ENCODE measurements around the gene SLC10A1. TPM values are rescaled to one million over a fixed set of nuclear protein-coding genes. Genes with fewer than 3 reads are reported as not detected.

Gene SLC10A1
- total RNA-seq, 1 experiment from 2014 or later: not detected

DNA sequence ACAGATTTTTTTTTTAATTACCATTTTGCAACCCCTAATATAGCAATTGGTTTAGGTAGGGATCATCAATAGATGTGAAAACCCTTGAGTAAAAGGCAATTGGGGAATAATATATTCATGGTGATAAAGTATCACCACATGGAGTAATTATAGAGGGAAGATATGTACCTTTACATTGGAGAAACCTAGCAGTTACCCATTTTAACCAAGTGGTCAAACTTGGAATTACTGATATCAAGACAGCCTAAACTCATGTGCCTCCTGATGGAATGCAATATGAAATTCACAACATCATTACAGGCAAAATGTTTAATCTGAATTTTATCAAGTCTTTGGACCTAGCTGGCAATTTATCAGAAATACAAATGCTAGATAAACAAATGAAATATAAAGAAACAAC, 6.7 kb upstream of the SLC10A1 start:
- no peaks in the 10 kb centered on the region for H3K4me1 ChIP-seq (ENCODE audit: low read length)
- no peaks in the 10 kb centered on the region for H3K9me2 ChIP-seq (replicated peaks; ENCODE audit: insufficient read depth, low read length)
- no peaks in the 10 kb centered on the region for H4K20me1 ChIP-seq (ENCODE audit: insufficient read depth, low read depth, low read length)
- DNase-seq: no peak
- no peaks in the 10 kb centered on the region for H3K79me2 ChIP-seq (ENCODE audit: low read length)
- H3K4me3 ChIP-seq (ENCODE audit: low read length): no peak overlapping the region
- no peak overlapping the region for H3K4me2 ChIP-seq (ENCODE audit: low read depth, low read length, poor library complexity, severe bottlenecking)
- H3K27me3 ChIP-seq (ENCODE audit: low read length): no peaks in the 10 kb centered on the region
- no peaks in the 10 kb centered on the region for H3K36me3 ChIP-seq (ENCODE audit: insufficient read depth, low read length)
- no peaks in the 10 kb centered on the region for H3K9me3 ChIP-seq (ENCODE audit: low read length)
- H3K9ac ChIP-seq (ENCODE audit: low read length): no peak overlapping the region
- no peak overlapping the region for H2AFZ ChIP-seq (ENCODE audit: low read length)
- H3K27ac ChIP-seq (ENCODE audit: low read length): no peak overlapping the region

DNA sequence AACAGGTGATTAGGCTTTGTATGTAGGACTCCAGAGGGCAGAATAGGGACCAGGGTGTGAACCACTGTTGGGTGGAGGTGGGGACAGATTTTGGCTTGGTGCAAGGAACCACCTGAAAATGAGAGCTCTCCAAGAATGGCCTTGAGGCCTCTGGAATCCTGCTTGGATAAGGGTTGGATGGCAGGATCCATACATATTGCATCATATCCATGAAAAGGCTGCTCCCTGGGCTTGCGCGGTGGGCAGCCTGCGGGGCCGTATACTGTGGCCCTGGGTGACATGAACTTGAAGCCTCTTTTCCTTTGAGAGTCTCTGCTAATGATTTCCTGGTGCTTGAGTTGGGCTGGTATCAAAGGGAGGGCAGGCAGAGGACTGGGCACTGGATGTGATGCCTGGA, 1.3 kb upstream of the SLC10A1 start:
- Histone ChIP-seq H3K4me1 (ENCODE audit: low read length) (no peaks in the 10 kb centered on the region), H3K4me2 (ENCODE audit: low read depth, low read length, poor library complexity, severe bottlenecking) (no peak overlapping the region), H3K36me3 (ENCODE audit: insufficient read depth, low read length) (no peaks in the 10 kb centered on the region), H3K9me2 (replicated peaks; ENCODE audit: insufficient read depth, low read length) (no peaks in the 10 kb centered on the region), H2AFZ (ENCODE audit: low read length) (no peak overlapping the region), H3K4me3 (ENCODE audit: low read length) (no peak overlapping the region), H3K27me3 (ENCODE audit: low read length) (no peaks in the 10 kb centered on the region), H3K79me2 (ENCODE audit: low read length) (no peaks in the 10 kb centered on the region), H3K27ac (ENCODE audit: low read length) (no peak overlapping the region), H3K9ac (ENCODE audit: low read length) (no peak overlapping the region), H4K20me1 (ENCODE audit: insufficient read depth, low read depth, low read length) (no peaks in the 10 kb centered on the region), H3K9me3 (ENCODE audit: low read length) (no peaks in the 10 kb centered on the region)
- DNase-seq: no peak

- H3K36me3 ChIP-seq (ENCODE audit: insufficient read depth, low read length): no peaks in the 10 kb centered on the region
- H3K4me3 ChIP-seq (ENCODE audit: low read length): no peak overlapping the region
- H3K4me2 ChIP-seq (ENCODE audit: low read depth, low read length, poor library complexity, severe bottlenecking): no peak overlapping the region
- H3K9me2 ChIP-seq (replicated peaks; ENCODE audit: insufficient read depth, low read length): no peaks in the 10 kb centered on the region
- H3K27ac ChIP-seq (ENCODE audit: low read length): no peak overlapping the region
- no peaks in the 10 kb centered on the region for H3K9me3 ChIP-seq (ENCODE audit: low read length)
- DNase-seq: no peak
- H3K4me1 ChIP-seq (ENCODE audit: low read length): no peaks in the 10 kb centered on the region
- H2AFZ ChIP-seq (ENCODE audit: low read length): no peak overlapping the region
- H4K20me1 ChIP-seq (ENCODE audit: insufficient read depth, low read depth, low read length): no peaks in the 10 kb centered on the region
- H3K9ac ChIP-seq (ENCODE audit: low read length): no peak overlapping the region
- no peaks in the 10 kb centered on the region for H3K79me2 ChIP-seq (ENCODE audit: low read length)
- no peaks in the 10 kb centered on the region for H3K27me3 ChIP-seq (ENCODE audit: low read length)
Measured at GRCh38 chr14:69797573-69798338, 715 bp upstream of the SLC10A1 start.

- Histone ChIP-seq H3K4me2 (ENCODE audit: low read depth, low read length, poor library complexity, severe bottlenecking) (no peak overlapping the region), H3K9me3 (ENCODE audit: low read length) (no peaks in the 10 kb centered on the region), H4K20me1 (ENCODE audit: insufficient read depth, low read depth, low read length) (no peaks in the 10 kb centered on the region), H3K79me2 (ENCODE audit: low read length) (no peaks in the 10 kb centered on the region), H3K4me1 (ENCODE audit: low read length) (no peaks in the 10 kb centered on the region), H3K27ac (ENCODE audit: low read length) (no peak overlapping the region), H3K4me3 (ENCODE audit: low read length) (no peak overlapping the region), H2AFZ (ENCODE audit: low read length) (no peak overlapping the region), H3K9me2 (replicated peaks; ENCODE audit: insufficient read depth, low read length) (no peaks in the 10 kb centered on the region), H3K9ac (ENCODE audit: low read length) (no peak overlapping the region), H3K36me3 (ENCODE audit: insufficient read depth, low read length) (no peaks in the 10 kb centered on the region), H3K27me3 (ENCODE audit: low read length) (no peaks in the 10 kb centered on the region)
- DNase-seq: no peak
Measured at GRCh38 chr14:69795691-69796090, 1.4 kb downstream of the SLC10A1 start.

DNA sequence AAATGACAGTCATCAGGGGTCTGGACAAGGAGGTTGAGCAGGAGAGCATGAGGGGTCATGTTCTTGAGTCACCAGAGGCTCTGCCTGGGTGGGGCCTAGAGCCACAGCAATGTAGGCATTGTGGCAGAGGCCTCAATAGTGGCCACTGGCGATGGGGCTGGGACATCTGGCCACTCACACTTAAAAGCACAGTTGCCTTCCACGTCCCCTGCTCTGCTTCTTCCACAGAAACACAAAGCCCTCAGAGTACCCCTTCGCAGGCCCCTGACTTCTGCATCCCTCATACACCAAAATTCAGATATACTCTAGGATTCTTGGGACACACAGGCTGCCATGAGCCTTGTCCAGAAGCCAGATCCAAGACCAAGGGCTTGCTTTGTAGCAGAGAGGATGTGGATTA, 2.2 kb downstream of the SLC10A1 start:
- no peak overlapping the region for H3K4me2 ChIP-seq (ENCODE audit: low read depth, low read length, poor library complexity, severe bottlenecking)
- H3K4me1 ChIP-seq (ENCODE audit: low read length): no peaks in the 10 kb centered on the region; the same call in 1 of the 2 replicates
- no peak overlapping the region for H3K4me3 ChIP-seq (ENCODE audit: low read length)
- H3K27ac ChIP-seq (ENCODE audit: low read length): no peak overlapping the region
- H2AFZ ChIP-seq (ENCODE audit: low read length): no peak overlapping the region
- H3K9ac ChIP-seq (ENCODE audit: low read length): no peak overlapping the region
- no peaks in the 10 kb centered on the region for H4K20me1 ChIP-seq (ENCODE audit: insufficient read depth, low read depth, low read length)
- H3K79me2 ChIP-seq (ENCODE audit: low read length): no peaks in the 10 kb centered on the region
- no peak for DNase-seq
- no peaks in the 10 kb centered on the region for H3K27me3 ChIP-seq (ENCODE audit: low read length)
- H3K36me3 ChIP-seq (ENCODE audit: insufficient read depth, low read length): no peaks in the 10 kb centered on the region
- H3K9me2 ChIP-seq (replicated peaks; ENCODE audit: insufficient read depth, low read length): no peaks in the 10 kb centered on the region
- H3K9me3 ChIP-seq (ENCODE audit: low read length): no peaks in the 10 kb centered on the region

DNA sequence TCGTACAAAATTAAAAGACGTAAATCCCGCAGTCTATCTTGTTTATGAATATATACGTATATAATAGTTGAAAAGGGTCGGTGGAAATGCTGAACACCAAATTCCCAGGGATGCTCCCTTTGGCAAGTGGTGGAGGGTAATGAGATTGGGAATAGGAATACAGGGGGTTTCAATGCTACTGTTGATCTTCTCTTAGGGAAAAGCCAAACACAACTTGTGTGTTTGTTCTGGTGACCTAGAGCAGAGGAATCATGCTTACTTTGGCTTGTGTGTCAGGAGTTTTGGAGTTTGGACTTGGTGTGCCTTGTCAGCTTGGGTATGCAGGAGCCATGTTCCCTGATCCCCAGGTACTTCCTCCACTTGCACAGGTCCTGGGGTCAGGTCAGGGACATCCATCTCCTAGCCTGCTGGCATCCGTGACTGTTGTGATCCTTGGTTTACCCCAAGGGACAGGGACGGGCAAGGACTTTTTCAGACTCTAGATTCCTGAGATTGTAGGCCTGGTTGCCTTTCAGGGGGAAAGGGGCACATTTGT, 4.1 kb downstream of the SLC10A1 start:
- no peak overlapping the region for H3K4me3 ChIP-seq (ENCODE audit: low read length)
- no peaks in the 10 kb centered on the region; the same call in 1 of the 2 replicates for H3K4me1 ChIP-seq (ENCODE audit: low read length)
- no peak overlapping the region for H2AFZ ChIP-seq (ENCODE audit: low read length)
- H3K27me3 ChIP-seq (ENCODE audit: low read length): no peaks in the 10 kb centered on the region
- no peak overlapping the region for H3K27ac ChIP-seq (ENCODE audit: low read length)
- no peak overlapping the region for H3K9ac ChIP-seq (ENCODE audit: low read length)
- no peaks in the 10 kb centered on the region for H4K20me1 ChIP-seq (ENCODE audit: insufficient read depth, low read depth, low read length)
- no peak overlapping the region for H3K4me2 ChIP-seq (ENCODE audit: low read depth, low read length, poor library complexity, severe bottlenecking)
- no peaks in the 10 kb centered on the region for H3K36me3 ChIP-seq (ENCODE audit: insufficient read depth, low read length)
- H3K9me2 ChIP-seq (replicated peaks; ENCODE audit: insufficient read depth, low read length): no peaks in the 10 kb centered on the region
- no peak for DNase-seq
- no peaks in the 10 kb centered on the region for H3K79me2 ChIP-seq (ENCODE audit: low read length)
- no peaks in the 10 kb centered on the region for H3K9me3 ChIP-seq (ENCODE audit: low read length)

DNA sequence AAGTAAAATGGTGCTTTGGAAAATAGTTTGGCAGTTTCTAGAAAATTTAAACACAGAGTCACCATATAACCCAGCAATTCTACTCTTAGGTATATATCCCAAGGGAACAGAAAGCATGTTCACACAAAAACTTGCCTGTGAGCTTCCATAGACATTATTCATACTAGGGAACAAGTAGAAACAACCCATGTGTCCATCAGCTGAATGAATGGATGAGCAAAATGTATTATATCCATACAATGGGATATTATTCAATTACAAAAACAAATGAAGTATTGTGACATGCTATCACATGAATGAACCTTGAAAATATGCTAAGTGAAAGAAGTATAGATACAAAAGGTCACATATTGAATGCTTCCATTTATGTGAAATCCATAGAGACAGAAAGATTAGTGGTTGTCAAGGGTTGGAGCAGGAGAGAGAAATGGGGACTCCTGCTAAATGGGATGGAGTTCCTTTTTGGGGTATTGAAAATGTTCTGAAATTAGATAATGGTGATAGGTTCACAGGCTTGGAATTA, 7.9 kb downstream of the SLC10A1 start:
- Histone ChIP-seq H3K79me2 (ENCODE audit: low read length) (no peaks in the 10 kb centered on the region), H3K36me3 (ENCODE audit: insufficient read depth, low read length) (no peaks in the 10 kb centered on the region), H2AFZ (ENCODE audit: low read length) (no peak overlapping the region), H3K27me3 (ENCODE audit: low read length) (no peaks in the 10 kb centered on the region), H4K20me1 (ENCODE audit: insufficient read depth, low read depth, low read length) (0 out of 2 replicates have a peak, but pooled peaks cover 1% of the 10 kb centered on the region), H3K4me2 (ENCODE audit: low read depth, low read length, poor library complexity, severe bottlenecking) (no peak overlapping the region), H3K9ac (ENCODE audit: low read length) (no peak overlapping the region), H3K9me3 (ENCODE audit: low read length) (no peaks in the 10 kb centered on the region), H3K4me1 (ENCODE audit: low read length) (no peaks in the 10 kb centered on the region; the same call in 1 of the 2 replicates), H3K4me3 (ENCODE audit: low read length) (no peak overlapping the region), H3K9me2 (replicated peaks; ENCODE audit: insufficient read depth, low read length) (no peaks in the 10 kb centered on the region), H3K27ac (ENCODE audit: low read length) (no peak overlapping the region)
- DNase-seq: no peak

GRCh38 chr14:69786603-69787002, 10.4 kb downstream of the SLC10A1 start:
- DNase-seq: no peak
- Histone ChIP-seq H3K27me3 (ENCODE audit: low read length) (no peaks in the 10 kb centered on the region), H3K36me3 (ENCODE audit: insufficient read depth, low read length) (no peaks in the 10 kb centered on the region), H3K4me3 (ENCODE audit: low read length) (no peak overlapping the region), H3K9me2 (replicated peaks; ENCODE audit: insufficient read depth, low read length) (no peaks in the 10 kb centered on the region), H2AFZ (ENCODE audit: low read length) (no peak overlapping the region), H3K79me2 (ENCODE audit: low read length) (no peaks in the 10 kb centered on the region), H3K4me2 (ENCODE audit: low read depth, low read length, poor library complexity, severe bottlenecking) (no peak overlapping the region), H3K9ac (ENCODE audit: low read length) (no peak overlapping the region), H3K9me3 (ENCODE audit: low read length) (no peaks in the 10 kb centered on the region), H4K20me1 (ENCODE audit: insufficient read depth, low read depth, low read length) (peaks cover 12% of the 10 kb centered on the region; the same call in 1 of the 2 replicates), H3K4me1 (ENCODE audit: low read length) (no peaks in the 10 kb centered on the region; the same call in 1 of the 2 replicates), H3K27ac (ENCODE audit: low read length) (no peak overlapping the region)

All from Karpas-422 (cell line).